MG63 (cell line): ENCODE measurements around the gene CD63. TPM values are rescaled to one million over a fixed set of nuclear protein-coding genes. Genes with fewer than 3 reads are reported as not detected.

ENCODE experiments used
- DNase-seq: peaks from one replicate; pipeline ENCODE4 v3.0.0-alpha.2; 2020
- H3K27me3 ChIP-seq: fragments of 250-450 bp; sonication (Bioruptor Pico); 2 replicates; pipeline ENCODE4 v1.5.1; 2020; ENCODE audit warnings: mild to moderate bottlenecking, moderate library complexity
- H3K36me3 ChIP-seq: fragments of 250-450 bp; sonication (Bioruptor Pico); 2 replicates; pipeline ENCODE4 v1.5.1; 2020; ENCODE audit warnings: mild to moderate bottlenecking, moderate library complexity
- H3K4me3 ChIP-seq: fragments of 250-450 bp; sonication (Bioruptor Pico); 2 replicates; pipeline ENCODE4 v1.5.1; 2020; ENCODE audit warnings: mild to moderate bottlenecking, moderate library complexity
- H3K9me3 ChIP-seq: fragments of 250-450 bp; sonication (Bioruptor Pico); 2 replicates; pipeline ENCODE4 v1.5.1; 2020; ENCODE audit warnings: mild to moderate bottlenecking, moderate library complexity
- total RNA-seq: library from RNA; depleted of rRNA; stranded (reverse); fragments of >200 nt; shearing (Covaris generic); gene quantifications from 2 replicates; pipeline ENCODE4 v1.2.3, GENCODE V29; 2014; ENCODE audit warnings: low replicate concordance

CD63 gene
- total RNA-seq, 1 experiment from 2014 or later, result 1,678 TPM

DNA sequence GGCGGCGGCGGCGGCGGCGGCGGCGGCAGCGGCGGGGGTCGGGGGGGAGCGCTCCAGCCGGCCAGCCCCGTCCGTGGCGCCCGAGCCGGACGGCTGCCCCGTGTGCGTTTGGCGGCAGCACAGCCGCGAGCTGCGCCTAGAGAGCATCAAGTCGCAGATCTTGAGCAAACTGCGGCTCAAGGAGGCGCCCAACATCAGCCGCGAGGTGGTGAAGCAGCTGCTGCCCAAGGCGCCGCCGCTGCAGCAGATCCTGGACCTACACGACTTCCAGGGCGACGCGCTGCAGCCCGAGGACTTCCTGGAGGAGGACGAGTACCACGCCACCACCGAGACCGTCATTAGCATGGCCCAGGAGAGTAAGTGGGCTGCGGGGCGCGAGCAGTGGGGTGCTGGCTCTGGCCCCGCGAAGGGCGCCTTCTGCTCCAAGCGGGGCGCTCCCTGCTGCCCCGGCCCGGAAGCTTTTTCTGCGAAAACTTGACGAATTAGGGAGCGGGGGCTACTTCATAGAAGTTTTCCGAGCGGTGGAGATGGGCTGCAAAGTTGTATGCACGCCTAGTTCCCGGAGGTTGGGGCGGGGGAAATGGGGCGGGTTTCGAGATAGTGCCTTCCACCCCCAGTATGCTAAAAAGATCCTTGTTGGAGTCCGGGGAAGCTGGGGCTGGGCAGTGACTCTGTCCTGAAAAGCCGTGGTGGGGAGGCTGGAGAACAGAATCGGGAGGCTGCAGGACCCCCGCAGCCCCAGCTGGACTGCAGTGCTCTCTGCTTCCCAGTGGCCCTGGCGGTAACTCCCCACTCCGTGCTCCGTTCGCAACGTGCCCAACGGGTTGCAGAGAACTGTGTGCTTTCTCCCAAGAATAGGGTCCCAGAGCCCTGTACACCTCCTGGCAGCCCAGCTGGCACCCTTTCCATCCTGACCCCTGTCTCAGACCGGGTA lies 14.9 kb upstream of the CD63 start:
- DNase-seq, result peak; percentile 65
- peak overlapping the region; percentile 65 for H3K4me3 ChIP-seq
- no peaks in the 10 kb centered on the region; the same call in 1 of the 2 replicates for H3K36me3 ChIP-seq
- no peaks in the 10 kb centered on the region for H3K9me3 ChIP-seq
- H3K27me3 ChIP-seq, result no peaks in the 10 kb centered on the region

DNA sequence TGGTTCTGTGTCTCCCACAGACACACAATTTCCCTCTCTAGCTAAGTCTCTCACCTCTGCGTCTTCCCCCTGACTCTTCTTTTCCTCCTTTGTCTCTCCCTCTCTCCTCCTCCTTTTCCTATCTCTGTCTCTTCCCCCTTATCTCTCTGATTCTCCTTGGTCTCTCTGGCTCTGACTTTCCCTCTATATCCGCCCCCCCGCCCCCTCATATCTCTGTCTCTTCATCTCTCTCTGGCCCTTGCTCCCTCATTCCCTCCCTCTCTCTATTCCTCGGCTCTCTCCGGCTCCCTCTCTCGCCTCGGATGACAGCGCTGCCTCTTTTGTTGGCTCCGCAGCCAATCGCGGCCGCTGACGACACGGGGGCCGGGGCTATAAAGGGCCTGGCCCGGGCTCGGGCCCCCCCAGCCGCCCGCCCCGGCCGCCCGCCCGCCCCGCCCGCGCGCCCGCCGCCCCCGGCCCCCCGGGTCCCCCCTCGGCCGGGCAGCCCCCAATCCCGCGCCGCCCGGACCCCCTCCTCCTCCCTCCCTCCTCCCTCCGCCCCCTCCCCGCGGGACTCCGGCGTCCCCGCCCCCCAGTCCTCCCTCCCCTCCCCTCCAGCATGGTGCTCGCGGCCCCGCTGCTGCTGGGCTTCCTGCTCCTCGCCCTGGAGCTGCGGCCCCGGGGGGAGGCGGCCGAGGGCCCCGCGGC lies 14.1 kb upstream of the CD63 start, which contains the start of gene GDF11:
Gene GDF11 (plus strand): TSS at position 404 of the 687 bp plus-strand sequence. CDS start 195 bp downstream, at position 599.
- DNase-seq, result peak; percentile 84
- Histone ChIP-seq H3K4me3 (peak within 1 kb of the TSS; percentile 65), H3K27me3 (no peaks in the 10 kb centered on the region), H3K9me3 (no peaks in the 10 kb centered on the region), H3K36me3 (no peaks in the 10 kb centered on the region; the same call in 1 of the 2 replicates)

DNA sequence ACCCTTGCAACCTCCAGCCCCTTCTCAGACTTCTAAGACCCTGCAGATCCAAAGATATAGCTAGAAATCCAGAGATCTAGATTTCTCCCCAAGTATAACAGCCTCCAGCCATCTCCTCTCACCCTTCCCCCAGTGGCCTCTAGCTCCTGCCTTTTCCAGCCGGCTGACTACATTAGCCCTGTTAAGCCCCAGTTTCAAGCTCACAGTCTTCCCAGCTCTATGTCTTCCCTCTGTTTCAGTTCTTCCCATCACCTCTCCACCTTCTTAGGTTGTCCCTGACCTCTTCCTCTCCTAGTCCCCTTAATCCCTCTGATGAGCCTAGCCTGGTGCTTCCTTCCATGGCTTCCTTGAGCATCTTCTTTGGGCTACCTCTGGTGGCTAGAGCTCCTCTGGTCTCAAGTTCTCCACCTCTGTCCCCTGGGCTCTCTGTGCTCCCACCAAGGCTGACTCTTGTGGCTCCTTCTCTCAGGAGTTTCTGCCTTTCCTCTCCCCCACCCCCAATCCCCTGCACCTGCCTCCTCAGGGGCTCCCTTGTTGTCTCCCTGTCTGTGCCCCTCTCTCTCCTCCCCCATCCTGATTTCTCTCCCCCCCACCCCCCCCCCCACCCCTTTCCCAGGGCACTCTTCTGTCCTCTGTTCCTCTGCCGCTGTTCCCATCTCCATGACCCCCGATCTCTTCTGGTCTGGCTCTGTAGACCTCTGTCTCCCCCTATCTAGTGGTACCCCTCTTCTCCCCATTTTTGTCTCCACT lies 13.3 kb upstream of the CD63 start:
- no peaks in the 10 kb centered on the region for H3K36me3 ChIP-seq
- no peaks in the 10 kb centered on the region for H3K27me3 ChIP-seq
- H3K4me3 ChIP-seq, result peak overlapping the region; percentile 38; the same call in 1 of the 2 replicates
- no peak for DNase-seq
- H3K9me3 ChIP-seq, result no peaks in the 10 kb centered on the region

DNA sequence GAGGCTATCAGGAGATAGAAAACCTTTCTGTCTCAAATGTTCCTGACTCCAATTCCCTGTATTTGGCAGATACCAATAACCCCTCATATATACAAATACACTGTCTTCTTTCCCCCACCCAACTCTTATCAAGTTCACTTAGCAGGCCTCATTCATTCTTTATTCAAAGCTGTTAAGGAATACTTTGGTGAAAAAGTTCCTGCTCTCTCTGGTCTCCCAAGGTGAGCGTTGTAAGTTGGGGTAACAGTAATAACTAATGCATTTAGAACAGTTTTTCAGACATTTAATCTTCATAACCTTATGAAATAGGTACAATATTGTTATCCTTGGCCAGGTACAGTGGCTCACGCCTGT lies 10.2 kb upstream of the CD63 start:
- Histone ChIP-seq H3K36me3 (no peaks in the 10 kb centered on the region), H3K9me3 (no peaks in the 10 kb centered on the region), H3K27me3 (no peaks in the 10 kb centered on the region), H3K4me3 (peak overlapping the region; percentile 63)
- no peak for DNase-seq

DNA sequence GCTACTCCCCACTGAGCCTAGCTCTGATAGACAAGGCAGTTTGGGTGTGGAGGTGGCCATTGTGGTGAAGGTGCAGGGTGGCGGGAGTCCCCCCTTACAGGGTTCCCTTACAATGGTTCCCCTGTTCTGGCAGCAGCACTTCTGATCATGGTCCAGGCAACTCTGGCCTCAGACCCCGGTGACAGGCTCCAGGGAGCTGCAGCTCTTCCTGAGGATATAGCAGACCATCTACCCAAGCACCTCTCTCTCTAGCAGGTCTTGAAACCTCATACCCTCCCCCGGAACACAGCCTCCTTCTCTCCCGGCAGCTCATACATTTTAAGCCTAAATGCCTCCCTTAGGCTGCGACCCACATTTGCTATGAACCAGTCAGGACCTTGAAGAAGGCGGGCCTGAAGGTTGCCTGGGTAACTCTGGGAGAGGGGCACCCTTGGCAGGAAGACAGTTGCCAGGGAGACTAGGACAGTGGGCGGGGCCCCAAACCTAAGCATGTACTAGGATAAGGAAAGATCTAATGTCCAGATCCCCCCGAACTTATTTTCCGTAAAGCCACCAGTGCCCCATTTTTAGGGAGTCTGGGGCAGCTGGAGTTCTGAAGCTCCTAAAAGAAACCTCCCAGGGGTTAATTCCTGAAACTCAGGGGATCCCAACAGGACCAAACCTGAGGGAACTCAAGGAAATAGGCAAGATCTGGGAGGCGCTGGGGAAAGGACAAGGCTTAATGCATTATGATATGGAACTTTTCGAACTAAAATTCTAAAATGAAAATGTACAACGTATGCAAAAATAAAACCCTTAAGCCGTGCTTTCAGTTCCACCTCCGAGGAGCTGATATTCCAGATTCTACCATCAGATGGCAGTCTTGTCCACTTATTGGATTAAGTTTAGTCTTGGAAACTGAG lies 9.6 kb upstream of the CD63 start:
- no peaks in the 10 kb centered on the region for H3K9me3 ChIP-seq
- no peaks in the 10 kb centered on the region for H3K36me3 ChIP-seq
- peak overlapping the region; percentile 63 for H3K4me3 ChIP-seq
- no peaks in the 10 kb centered on the region for H3K27me3 ChIP-seq
- peak; percentile 76 for DNase-seq

DNA sequence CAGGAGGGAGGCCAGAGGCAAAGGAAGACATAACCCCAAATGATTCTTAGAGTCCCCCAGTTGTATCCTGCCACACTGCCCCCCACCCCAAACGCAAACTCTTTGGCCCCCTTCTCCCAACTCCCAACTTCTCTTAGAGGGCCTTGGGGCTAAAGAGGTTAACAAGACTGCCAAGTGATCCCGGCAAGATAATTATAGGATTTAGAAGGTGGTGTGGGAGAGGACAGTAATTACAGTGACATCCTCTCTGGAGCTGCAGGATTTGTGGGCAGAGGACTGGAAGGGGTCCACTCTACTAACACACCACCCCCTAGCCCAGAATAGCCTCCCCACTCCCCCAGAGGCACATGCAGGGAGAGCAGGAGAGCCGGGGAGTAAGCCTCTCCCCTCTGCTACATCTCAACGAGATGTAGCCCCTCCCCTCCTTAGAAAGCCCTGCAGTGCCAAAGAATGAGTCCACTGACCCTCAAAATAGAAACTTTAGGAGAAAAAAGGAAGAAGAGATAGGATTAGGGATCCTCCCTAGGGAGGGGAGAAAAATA lies 8.8 kb upstream of the CD63 start:
- H3K9me3 ChIP-seq, result no peaks in the 10 kb centered on the region
- no peaks in the 10 kb centered on the region for H3K27me3 ChIP-seq
- no peak overlapping the region; the same call in 1 of the 2 replicates for H3K4me3 ChIP-seq
- DNase-seq, result no peak
- H3K36me3 ChIP-seq, result no peaks in the 10 kb centered on the region

DNA sequence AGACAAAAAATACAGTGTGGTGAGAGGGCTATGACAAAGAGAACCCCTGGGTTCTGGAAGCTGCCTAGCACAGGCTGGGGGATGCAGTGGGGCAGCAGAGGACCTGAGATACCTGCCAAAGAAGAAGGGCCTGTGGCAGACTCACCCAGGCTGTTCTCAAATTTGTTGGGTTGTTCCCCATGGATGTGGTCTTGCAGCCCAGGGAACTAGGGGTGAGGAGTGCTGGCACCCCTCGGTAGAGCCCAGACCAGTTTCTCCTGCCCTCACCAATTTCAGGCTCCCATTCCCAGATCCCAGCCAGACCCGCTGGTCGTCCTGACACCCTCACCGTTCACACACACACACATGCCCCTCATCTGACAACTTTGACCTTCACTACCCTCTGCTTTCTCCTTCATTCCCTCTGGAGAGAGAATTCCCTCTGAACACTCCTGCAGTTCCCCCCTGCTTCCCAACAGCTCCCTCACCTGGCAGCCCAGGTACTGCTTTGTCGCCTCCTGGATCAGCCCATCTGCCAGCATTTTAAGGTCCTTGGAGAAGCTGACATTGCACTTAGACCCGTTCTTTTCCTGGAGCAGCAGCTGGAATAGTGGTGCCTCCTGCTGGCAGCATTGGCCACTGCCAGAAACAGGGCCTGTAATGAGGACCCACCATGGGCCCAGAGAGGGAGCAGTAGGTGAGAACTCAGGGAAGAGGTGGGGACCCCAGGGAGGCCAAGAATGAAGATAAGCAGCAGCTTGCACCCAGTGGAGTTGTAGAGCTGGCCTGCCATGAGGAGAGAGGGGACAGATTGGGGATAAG lies 8.2 kb upstream of the CD63 start:
- peak; percentile 59 for DNase-seq
- Histone ChIP-seq H3K4me3 (no peak overlapping the region), H3K27me3 (no peaks in the 10 kb centered on the region), H3K36me3 (no peaks in the 10 kb centered on the region), H3K9me3 (no peaks in the 10 kb centered on the region)

DNA sequence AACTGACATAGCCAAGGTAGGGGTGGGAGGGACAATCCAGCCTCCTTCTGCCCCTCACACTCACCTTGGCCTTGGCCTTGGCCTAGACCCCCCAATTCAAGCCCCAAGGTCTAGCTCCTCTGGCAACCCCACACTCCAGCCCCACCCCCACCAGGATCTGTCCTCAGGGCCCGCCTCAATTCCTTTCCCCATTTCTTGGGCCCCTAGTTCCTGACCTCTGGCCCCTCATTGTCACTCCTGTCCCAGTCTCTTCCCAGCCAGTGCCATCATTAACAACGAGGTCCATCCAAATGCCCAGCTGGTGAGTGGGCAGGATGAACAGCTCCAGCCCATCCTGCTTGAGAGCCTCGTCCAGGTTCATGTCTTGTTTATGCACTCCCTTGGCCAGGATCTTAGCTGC lies 7.3 kb upstream of the CD63 start:
- H3K4me3 ChIP-seq, result no peak overlapping the region
- no peaks in the 10 kb centered on the region for H3K27me3 ChIP-seq
- H3K36me3 ChIP-seq, result no peaks in the 10 kb centered on the region
- no peaks in the 10 kb centered on the region for H3K9me3 ChIP-seq
- DNase-seq, result no peak

DNA sequence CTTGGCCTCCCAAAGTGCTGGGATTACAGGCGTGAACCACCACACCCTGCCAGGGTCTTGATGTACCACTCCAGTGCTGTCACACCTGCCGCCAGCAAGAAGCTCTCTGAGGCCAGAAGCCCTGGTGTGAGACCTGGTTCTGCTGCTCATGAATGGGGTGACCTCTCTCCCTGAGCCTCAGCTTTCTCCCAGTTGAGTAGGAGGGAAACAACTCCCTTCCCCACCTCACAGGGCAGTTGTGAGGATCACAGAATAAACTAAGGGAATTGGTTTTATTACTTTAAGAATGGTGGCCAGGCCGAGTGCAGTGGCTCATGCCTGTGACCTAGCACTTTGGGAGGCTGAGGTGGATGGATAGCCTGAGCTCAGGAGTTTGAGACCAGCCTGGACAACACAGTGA lies 5.8 kb upstream of the CD63 start:
- DNase-seq, result no peak
- H3K9me3 ChIP-seq, result no peaks in the 10 kb centered on the region
- H3K36me3 ChIP-seq, result no peaks in the 10 kb centered on the region
- no peak overlapping the region for H3K4me3 ChIP-seq
- H3K27me3 ChIP-seq, result no peaks in the 10 kb centered on the region

DNA sequence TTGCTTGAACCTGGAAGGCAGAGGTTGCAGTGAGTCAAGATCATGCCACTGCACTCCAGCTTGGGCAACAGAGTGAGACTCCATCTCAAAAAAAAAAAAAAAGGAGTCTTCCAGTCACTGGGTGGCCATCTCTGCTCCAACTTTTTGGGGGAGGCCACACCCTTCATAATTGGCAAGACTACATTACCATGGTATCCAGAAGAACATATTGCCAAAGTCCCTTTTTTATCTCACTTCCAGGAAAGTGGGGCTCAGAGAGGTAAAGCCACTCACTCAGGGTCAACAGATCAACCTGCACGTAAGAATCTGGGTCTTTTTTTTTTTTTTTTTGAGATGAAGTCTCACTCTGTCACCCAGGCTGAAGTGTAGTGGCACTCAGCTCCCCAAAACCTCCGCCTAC lies 5.0 kb upstream of the CD63 start:
- H3K9me3 ChIP-seq, result no peaks in the 10 kb centered on the region
- H3K36me3 ChIP-seq, result no peaks in the 10 kb centered on the region
- no peaks in the 10 kb centered on the region for H3K27me3 ChIP-seq
- no peak overlapping the region for H3K4me3 ChIP-seq
- no peak for DNase-seq

DNA sequence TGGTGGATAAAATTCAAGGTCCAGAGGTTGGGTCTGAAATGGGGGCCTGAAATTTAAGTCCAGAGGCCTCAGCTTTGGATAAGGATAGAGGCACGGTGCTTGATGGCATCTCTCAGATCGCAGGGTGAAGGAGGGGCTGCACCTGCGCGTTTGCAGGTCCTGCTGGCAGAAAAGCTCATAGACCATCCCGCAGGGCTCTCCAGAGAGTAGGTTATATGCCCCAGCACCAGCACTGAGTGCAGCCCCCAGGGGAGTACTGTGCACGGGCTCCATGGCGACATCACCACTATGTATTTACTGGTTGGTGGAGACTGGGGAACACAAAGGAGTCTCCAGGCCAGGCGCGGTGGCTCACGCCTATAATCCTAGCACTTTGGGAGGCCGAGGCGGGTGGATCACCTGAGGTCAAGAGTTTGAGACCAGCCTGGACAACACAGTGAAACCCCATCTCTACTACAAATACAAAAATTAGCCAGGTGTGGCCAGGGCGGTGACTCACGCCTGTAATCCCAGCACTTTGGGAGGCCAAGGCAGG lies 4.3 kb upstream of the CD63 start:
- Histone ChIP-seq H3K27me3 (no peaks in the 10 kb centered on the region), H3K9me3 (no peaks in the 10 kb centered on the region), H3K36me3 (peaks cover under 1% of the 10 kb centered on the region), H3K4me3 (no peak overlapping the region)
- DNase-seq, result no peak

DNA sequence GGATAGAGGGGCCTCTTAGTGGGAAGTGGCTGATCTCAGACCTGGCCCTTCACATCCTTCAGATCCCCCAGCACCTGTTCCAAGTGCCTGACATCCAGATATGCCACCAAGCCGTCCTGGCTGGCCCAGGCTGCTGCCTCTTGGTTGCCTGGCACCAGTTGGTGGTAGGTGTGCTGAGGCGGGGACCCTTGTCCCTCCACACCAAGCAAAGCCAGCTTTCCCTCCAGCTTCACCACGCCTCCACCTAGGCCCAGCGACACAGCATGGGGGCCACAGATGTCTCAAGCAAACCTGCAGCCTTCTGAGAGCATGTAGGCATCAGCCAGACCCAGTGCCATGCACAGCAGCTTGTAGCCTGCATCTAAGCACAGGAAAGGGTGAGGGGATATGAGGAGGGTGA lies 3.5 kb upstream of the CD63 start:
- Histone ChIP-seq H3K27me3 (no peaks in the 10 kb centered on the region), H3K36me3 (peaks cover 9% of the 10 kb centered on the region), H3K4me3 (no peak overlapping the region), H3K9me3 (no peaks in the 10 kb centered on the region)
- no peak for DNase-seq

DNA sequence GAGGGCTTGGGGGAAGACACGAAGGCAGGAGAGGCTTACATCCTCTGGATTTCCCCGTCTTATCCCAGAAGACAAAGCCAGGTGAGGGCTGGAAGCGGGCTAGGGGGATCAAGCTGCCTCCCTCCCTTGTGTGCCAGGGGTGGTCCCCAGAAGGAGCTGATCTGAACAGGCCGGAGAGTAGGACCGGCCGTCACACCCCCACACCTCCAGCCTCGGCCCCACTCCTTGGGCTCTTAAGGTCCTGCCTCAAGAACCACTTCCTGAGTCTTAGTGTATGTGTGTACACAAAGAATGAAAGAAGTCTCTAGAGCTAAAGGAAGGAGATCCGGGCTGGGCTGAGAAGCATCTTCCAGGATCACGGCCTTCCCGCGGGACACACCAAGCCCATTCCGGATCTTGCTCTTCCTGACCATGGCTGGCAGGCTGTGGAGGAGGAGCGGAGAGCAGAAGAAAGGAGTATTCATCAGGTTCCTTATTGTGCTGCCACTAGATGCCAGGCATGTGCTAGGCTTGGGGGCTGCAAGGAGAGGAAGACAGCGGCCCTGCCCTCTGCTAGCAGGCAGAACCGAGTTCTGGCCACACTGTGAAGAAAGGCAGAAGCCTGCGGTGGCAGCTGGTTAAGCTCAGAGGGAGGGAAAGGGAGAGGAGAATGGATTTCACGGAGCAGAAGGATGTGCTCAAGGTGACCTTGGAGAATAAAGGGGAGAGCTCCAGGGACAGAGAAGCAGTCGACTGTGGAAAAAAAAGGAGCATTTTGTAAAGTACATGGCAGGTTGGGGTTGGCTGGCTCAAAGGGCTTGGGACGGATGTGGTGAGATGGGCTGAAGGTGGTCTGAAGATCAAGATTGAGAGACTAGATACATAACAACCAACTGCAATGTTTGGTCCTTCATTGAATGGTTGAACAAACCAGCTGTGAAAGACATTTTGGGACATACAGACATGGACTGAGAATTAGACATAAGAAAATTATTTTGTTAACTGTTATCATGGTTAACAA lies 1.3 kb upstream of the CD63 start:
- Histone ChIP-seq H3K36me3 (peaks cover 30% of the 10 kb centered on the region), H3K4me3 (peak overlapping the region; percentile 85), H3K9me3 (no peaks in the 10 kb centered on the region), H3K27me3 (no peaks in the 10 kb centered on the region)
- no peak for DNase-seq
